NCI-H2196 treated with DMSO at 0.1 percent for 48 hours (cell line): ENCODE measurements around the gene HLA-E.
"Not testable (repeated sequence)": the region's sequence is repeated elsewhere in the genome, so short reads cannot be mapped to it uniquely, and the experiment has no call there.

Experiments
- DNase-seq: peaks from one replicate; lab custom pipeline; 2025; ENCODE audit not compliant: unreplicated experiment; lab: John Stamatoyannopoulos, UW

The HLA-E gene

DNA sequence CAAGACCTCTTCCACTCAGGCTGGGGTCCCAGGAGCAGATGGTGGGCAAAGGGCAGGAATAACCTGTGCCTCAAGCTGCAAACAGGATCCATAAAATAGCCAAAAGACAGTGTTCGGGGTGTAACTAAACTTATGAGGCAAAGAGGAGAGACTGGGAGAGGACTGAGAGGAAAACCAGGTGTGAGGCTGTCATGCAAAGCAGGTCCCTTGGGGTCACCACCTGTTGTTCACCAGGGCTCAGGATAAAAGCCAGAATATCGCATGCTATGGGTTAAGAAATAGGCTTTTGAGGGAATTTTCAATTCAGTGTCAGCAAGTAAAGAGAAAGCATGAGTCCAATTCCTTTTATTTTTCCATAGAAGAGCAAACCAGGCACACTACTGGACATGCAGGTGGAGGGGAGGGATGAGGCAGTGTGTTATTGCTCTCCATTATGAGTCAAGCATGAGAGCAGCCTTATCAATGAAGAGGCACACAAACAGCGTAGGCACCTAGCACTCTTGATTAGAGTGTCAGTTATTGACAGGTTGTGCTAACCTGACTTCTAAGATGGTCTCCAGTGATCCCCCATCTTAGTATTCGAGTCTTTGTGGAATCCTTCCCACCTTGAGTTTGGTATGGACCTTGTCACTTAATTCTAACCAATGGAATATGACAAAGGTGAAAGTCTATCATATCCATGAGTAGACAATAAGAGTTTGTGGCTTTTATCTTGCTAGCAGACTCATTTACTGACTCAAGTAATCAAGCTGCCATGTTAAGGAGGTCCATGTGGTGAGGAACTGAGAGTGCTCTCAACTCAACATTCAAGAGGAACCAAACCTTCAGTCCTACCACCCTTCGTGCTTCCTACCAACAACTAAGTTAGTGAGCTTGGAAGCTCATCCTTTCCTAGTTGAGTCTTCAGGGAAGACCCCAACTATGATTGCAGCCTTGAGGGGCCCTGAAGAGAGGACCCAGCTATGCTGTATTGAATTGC is 18.8 kb downstream of the HLA-E start:
- no peak for DNase-seq

DNA sequence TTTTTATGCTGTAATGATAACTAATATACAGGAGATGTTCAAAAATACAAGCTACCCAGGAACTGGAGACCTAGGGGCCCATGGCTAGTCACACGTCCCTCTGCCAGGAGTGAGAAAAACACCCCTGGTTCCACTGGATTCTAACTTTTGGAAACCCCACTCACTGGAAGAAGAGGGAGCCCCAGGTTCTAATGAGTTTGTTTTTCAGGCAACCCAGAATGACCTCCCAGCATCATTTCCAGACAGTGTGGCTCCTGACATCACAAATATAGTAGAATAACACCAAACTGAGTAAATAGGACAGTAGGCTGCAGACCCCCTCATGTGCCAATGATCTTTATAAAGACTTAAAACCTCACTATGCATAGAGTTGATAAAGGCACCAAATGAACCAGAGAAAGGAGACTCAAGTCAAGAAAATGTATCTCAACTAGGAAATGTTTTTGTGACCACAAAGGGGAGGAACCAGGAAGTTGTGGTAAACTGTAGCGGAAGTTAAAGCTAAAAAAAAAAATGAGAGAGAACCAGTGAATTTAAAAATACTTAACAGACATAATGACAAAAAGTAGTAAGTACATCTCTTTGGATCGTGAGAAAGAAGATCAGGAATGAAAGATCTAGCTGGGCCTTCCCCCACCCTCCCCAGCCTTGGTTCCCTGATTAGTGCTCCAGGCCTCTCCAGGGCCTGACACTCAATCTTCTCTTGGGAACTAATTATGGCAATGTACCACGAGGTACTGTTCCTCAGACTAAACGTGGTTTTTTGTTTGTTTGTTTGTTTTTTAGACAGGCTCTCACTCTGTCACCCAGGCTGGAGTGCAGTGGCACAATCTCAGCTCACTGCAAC is 19.8 kb downstream of the HLA-E start:
- DNase-seq = no peak

DNA sequence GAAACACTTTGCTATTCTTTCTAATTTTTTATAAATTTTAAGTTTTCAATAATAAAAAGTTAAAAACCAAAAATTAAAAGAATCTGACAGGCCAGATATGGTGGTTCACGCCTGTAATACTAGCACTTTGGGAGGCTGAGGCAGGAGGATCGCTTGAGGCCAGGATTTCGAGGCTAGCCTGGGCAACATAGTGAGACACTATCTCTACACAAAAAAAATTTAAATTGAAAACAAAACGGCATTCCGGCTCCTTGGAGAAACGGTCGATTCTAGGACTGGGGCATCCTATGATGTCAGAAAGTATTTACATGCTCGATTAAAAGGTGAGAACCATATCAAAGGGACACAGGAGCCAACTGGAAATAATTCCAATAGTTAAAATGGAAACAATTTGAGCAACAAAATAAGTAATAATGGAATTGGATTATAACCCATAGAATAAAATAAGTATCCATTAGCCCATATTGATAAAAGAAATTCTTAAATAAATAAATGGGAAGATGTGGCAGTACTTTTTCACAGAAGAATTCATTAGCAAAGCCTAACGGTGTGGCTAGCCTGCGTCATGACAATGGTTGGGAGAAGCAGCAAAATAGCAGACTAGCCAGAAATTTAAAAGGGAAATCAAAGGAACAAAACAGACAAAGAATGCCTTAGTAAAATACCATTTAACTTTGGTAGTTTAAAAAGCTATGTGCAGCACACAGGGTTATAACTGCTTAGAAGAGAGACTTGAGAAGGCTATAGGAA is 21.3 kb downstream of the HLA-E start:
- DNase-seq = no peak

DNA sequence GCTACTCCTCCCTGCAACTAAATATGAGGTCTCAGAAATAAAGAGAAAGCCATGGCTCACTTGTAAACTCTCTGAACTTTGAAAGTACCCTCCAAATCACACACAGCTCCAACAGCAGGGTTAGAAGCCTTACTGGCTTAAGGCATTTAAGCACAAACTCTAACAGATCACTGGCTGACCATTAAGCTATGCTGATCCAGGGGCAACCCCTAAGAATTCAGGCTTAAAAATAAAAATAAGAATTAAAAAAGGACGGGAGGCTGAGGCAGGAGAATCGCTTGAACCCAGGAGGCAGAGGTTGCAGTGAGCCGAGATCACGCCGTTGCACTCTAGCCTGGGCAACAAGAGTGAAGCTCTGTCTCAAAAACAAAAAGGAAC is 21.8 kb downstream of the HLA-E start:
- no peak for DNase-seq

DNA sequence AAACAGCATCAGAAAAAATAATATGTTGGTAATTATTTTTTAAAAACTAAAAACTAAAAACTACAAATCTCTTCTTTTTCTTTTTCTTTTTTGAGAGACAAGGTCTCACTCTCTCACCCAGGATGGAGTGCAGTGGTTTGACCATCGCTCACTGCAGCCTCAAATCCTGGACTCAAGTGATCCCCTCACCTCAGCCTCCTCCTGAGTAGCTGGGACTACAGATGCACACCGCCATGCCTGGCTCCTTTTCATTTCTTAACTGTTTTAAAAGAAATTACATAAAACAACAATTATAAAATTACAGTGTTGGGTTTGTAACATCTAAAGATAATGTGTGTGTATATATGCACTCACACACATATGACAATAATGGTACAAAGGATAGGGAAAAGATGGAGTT is 24.1 kb downstream of the HLA-E start:
- DNase-seq = no peak

DNA sequence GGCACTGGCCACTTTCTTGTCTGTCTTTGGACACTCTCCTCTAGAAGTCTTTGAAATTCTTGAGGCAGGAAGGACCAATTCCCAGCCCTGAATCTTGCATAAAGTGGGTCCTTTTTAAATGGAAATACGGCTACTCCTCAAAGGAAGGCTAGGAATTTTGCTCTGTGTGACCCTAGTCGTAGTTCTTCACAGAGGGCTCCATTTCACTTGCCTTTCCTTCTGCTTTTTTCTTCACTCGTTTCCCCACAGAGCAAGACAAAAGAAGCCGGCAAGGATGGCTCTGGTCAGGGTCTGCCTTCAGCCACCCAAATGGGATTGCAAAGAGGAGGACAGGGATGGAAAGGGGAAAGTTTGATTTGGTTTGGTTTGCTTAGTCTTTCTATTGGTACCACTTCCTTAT is 25.8 kb downstream of the HLA-E start:
- DNase-seq = no peak

DNA sequence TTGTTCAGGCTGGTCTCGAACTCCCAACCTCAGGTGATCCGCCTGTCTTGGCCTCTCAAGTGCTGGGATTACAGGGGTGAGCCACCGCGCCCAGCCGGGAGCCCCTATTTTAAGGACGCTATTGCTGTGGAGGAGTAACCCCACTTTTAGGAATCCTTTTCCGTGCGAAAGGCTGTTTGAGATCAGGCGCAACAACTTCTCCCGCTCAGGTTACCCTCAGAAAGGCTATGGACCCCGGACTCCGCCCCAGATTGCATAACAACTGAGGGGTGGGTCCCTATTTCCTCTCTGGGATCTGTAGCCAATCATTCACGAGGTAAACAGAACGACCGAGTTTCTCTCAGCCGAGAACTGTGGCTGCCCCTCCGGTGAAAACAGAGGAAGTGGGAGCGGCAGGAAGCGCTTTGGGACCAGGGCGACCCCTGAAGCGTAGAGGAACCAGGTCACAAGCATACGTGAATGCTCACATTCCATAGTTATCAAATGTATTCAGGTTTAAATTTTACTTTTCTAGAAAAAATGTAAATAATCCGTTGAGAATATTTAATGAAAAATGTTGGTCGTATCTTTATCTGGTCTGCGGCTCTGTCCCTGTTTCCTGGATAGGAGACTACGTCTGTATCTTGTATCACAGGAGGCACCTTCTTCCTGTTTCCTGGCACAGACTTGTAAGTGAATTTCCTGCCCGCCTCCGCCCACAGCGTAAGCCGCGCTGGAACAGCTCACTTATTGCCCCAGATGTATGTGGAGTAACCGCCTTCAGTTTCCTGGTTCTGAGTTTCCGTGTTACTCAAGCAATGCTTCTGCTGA is 26.8 kb downstream of the HLA-E start:
- DNase-seq = no peak

DNA sequence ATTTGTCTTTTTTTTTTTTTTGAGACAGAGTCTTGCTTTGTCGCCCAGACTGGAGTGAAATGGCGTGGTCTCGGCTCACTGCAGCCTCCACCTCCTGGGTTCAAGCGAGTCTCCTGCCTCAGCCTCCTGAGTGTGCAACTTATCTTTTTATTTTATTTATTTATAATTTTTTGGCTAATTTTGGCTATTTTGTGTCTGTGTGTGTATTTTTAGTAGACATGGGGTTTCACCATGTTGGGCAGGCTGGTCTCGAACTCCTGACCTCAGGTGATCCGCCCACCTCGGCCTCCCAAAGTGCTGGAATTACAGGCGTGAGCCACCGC is 27.4 kb downstream of the HLA-E start:
- DNase-seq = not testable (repeated sequence)

DNA sequence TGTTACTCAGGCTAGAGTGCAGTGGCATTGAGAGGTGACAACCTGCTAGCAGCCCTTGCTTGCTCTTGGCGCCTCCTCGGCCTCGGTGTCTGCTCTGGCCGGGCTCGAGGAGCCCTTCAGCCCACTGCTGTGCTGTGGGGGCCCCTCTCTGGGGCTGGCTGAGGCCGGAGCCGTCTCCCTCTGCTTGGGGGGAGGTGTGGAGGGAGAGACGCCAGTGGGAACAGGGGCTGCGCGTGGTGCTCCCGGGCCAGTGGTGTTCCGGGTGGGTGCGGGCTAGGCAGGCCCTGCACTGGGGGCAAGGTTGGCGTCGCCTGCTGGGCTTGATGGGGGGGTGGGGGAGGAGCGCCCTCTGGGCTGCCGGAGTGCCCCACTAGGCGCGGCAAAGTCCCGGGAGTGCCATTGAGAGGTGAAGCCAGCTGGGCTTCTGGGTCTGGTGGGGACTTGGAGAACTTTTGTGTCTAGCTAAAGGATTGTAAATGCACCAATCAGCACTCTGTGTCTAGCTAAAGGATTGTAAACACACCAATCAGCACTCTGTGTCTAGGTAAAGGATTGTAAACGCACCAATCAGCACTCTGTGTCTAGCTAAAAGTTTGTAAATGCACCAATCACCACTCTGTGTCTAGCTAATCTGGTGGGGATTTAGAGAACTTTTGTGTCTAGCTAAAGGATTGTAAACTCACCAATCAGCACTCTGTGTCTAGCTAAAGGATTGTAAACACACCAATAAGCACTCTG is 28.6 kb downstream of the HLA-E start:
- DNase-seq = not testable (repeated sequence)

DNA sequence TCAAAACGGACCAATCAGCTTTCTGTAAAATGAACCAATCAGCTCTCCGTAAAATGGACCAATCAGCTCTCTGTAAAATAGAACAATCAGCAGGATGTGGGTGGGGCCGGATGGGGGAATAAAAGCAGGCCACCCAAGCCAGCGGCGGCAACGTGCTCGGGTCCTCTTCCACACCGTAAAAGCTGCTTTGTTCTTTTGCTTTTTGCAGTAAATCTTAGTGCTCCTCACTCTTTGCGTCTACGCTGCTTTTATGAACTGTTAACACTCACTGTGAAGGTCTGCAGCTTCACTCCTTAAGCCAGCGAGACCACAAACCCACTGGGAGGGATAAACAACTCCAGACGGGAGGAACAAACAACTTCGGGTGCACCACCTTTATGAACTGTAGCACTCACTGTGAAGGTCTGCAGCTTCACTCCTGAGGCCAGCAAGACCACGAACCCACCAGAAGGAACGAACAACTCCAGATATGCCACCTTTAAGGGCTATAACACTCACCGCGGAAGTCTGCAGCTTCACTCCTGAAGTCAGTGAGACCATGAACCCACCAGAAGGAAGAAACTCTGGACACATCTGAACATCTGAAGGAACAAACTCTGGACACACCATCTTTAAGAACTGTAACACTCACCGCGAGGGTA is 29.3 kb downstream of the HLA-E start:
- not testable (repeated sequence) for DNase-seq

DNA sequence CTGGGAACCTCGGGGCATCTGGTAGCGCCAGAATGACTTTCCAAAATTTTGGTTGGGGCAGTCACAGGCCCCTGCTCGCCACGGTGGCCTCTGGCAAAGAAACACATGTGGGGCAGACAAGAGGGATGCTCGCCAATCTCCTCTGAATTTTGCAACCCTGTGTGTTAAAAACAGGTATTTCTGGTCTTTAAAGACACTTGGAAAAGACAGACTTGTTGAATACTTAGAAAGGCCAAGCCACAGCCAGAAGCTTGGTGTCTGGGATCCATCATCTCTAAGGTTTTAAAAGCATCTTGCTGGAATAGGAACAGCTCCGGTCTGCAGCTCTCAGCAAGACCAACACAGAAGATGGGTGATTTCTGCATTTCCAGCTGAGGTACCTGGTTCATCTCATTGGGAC is 31.2 kb downstream of the HLA-E start:
- no peak for DNase-seq

DNA sequence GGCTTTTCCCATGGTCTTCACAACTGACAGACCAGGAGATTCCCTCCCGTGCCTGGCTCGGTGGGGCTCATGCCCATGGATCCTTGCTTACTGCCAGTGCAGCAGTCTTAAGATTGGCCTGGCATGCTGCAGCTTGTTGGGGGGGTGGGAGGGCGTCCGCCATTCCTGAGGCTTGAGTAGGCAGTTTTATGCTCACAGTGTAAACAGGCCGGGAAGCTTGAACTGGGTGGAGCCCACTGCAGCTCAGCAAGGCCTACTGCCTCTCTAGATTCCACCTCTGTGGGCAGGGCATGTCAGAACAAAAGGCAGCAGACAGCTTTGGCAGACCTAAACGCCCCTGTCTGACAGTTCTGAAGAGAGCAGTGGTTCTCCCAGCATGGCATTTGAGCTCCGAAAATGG is 31.8 kb downstream of the HLA-E start:
- not testable (repeated sequence) for DNase-seq

DNA sequence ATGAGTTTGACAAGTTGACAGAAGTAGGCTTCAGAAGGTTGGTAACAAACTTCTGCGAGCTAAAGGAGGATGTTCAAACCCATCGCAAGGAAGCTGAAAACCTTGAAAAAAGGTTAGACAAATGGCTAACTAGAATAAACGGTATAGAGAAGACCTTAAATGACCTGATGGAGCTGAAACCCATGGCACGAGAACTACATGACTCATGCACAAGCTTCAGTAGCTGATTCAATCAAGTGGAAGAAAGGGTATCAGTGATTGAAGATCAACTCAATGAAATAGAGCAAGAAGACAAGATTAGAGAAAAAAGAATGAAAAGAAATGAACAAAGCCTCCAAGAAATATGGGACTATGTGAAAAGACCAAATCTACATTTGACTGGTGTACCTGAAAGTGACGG is 32.6 kb downstream of the HLA-E start:
- not testable (repeated sequence) for DNase-seq

DNA sequence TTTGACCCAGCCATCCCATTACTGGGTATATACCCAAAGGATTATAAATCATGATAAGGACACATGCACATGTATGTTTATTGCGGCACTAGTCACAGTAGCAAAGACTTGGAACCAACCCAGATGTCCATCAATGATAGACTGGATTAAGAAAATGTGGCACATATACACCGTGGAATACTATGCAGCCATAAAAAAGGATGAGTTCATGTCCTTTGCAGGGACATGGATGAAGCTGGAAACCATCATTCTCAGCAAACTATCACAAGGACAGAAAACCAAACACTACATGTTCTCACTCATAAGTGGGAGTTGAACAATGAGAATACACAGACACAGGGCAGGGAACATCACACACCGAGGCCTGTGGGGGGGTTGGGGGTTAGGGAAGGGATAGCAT is 37.1 kb downstream of the HLA-E start:
- DNase-seq = not testable (repeated sequence)

DNA sequence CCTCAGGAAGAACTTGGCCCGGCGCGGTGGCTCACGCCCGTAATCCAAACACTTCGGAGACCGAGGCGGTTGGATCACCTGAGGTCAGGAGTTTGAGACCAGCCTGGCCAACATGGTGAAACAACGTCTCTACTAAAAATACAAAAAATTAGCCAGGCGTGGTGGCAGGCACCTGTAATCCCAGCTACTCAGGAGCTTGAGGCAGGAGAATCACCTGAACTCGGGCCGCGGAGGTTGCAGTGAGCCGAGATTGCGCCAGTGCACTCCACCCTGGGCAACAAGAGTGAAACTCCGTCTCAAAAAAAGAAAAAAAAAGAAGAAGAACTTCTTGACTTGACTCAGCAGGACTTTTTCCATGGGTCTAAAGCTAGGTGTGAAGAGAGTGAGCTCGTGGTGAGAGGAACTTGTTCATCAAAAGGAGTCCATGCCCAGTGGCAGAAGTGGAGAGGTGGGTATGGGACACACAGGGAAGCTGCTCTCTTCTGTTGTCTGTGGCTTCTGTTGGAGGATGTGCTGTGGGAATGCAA is 40.1 kb downstream of the HLA-E start:
- DNase-seq = not testable (repeated sequence)

DNA sequence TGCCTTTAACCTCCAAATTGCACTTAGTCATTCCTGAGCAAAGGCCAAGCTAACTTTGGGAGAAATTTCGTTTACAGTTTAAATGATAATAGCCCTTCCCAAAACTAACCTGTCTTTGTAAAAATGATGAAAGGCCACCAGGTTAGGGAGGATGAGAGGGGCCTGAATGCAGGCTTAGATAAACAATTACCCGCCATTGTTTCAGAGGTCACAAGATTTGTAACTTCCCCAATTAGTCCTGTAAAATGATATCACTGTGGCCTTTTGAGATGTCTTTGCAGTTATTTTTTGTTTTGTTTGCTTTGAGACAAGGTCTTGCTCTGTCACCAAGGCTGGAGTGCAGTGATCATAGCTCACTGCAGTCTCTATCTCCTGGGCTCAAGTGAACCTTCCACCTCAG is 40.7 kb downstream of the HLA-E start:
- no peak for DNase-seq

DNA sequence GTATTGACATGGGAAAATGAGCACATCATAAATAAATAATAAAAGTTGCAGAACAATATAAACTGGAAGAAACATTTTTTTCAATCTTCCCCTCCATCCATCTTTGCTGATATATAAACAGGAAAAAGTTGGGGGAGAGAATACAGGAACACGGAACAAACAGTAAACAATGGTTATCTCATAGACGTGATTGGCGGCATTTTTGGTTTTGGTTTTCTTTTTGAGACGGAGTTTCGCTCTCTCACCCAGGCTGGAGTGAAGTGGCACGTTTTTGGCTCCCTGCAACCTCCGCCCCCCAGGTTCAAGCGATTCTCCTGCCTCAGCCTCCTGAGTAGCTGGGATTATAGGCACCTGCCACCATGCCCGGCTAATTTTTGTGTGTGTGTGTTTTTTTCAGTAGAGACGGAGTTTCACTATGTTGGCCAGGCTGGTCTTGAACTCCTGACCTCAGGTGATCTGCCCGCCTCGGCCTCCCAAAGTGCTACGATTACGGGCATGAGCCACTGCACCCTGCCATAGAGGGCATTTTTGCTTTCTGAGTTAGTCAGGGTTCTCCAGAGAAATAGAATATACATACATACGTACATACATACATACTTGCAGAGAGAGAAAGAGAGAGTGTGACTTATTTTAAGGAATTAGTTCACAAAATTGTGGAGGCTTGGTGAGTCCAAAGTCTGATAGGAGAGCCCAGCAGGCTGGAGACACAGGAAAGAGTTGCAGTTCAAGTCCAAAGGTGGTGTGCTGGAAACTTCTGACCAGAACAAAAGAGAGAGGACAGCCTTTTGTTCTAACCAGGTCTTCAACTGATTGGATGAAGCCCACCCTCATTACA is 44.4 kb downstream of the HLA-E start:
- DNase-seq = no peak

DNA sequence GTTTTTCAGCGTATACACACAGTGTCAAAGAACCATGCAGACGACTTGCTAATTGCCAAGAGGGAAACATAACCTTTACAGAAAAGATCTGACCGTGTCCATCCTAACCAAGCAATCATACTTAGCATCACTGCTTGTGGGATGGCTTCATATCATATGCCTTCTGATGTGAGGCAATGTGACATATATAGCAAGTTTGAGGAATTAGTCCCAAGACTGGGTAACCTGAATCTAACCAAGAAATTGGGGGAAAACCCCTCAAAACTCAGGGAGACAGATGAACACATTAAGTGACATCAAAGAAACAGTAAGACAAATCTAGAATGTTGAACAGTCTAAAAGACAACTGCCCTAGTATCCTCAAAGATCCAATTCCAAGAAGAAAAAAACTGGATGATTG is 48.6 kb downstream of the HLA-E start:
- DNase-seq = no peak
